Keratinocyte (primary cell): ENCODE measurements around the gene SPTBN1. TPM values are rescaled to one million over a fixed set of nuclear protein-coding genes. Genes with fewer than 3 reads are reported as not detected.

ENCODE experiments used
- DNase-seq: peaks from one replicate; pipeline ENCODE4 v3.0.0-alpha.2; 2011; ENCODE audit warnings: low read depth, missing footprints, low spot score
- FAIRE-seq: peaks from 2 replicates; lab custom pipeline; 2011; peaks lifted over from hg19 to GRCh38; lab: Jason Lieb, UNC
- H2AFZ ChIP-seq: 2 replicates; pipeline ENCODE4 v1.6.0; 2012; ENCODE audit warnings: low read length, control low read depth, inconsistent platforms; ENCODE audit not compliant: control insufficient read depth
- H3K27ac ChIP-seq: 2 replicates; pipeline ENCODE4 v1.5.1; 2011; ENCODE audit warnings: low read length; ENCODE audit not compliant: control insufficient read depth, insufficient read depth
- H3K27me3 ChIP-seq: 3 replicates; pipeline ENCODE4 v1.6.0; 2011; ENCODE audit warnings: low read length; ENCODE audit not compliant: control insufficient read depth, insufficient read depth; ENCODE audit errors: extremely low read depth
- H3K36me3 ChIP-seq, 2 experiments: 2 replicates in 1 of 2; 3 replicates in 1 of 2; pipeline ENCODE4 v1.5.1; 2011; ENCODE audit warnings: low read length in 2 of 2, mild to moderate bottlenecking in 1 of 2; ENCODE audit not compliant: control insufficient read depth in 2 of 2, insufficient read depth in 2 of 2; ENCODE audit errors: extremely low read depth in 1 of 2
- H3K4me1 ChIP-seq: 3 replicates; pipeline ENCODE4 v1.5.1; 2011; ENCODE audit warnings: low read length; ENCODE audit not compliant: control insufficient read depth, insufficient read depth; ENCODE audit errors: extremely low read depth
- H3K4me2 ChIP-seq: 3 replicates; pipeline ENCODE4 v1.6.0; 2011; ENCODE audit warnings: low read depth, low read length; ENCODE audit not compliant: control insufficient read depth, insufficient read depth; ENCODE audit errors: extremely low read depth
- H3K4me3 ChIP-seq, 3 experiments: fragments of 200-600 bp in 1 of 3; sonication (generic) in 1 of 3; 2 replicates in 2 of 3; 3 replicates in 1 of 3; pipeline ENCODE4 v1.5.1; 2011 to 2016; ENCODE audit warnings: low read length in 3 of 3, mild to moderate bottlenecking in 3 of 3, control low read depth in 2 of 3, inconsistent platforms in 1 of 3, low read depth in 1 of 3, mixed read lengths in 1 of 3, mixed run types in 1 of 3, moderate library complexity in 1 of 3; ENCODE audit not compliant: control insufficient read depth in 2 of 3, insufficient read depth in 2 of 3; ENCODE audit errors: extremely low read depth in 1 of 3
- H3K79me2 ChIP-seq: 2 replicates; pipeline ENCODE4 v1.6.0; 2012; ENCODE audit warnings: low read length; ENCODE audit not compliant: control insufficient read depth, insufficient read depth
- H3K9ac ChIP-seq: 3 replicates; pipeline ENCODE4 v1.6.0; 2011; ENCODE audit warnings: low read length; ENCODE audit not compliant: control insufficient read depth, insufficient read depth; ENCODE audit errors: extremely low read depth
- H3K9me1 ChIP-seq: 3 replicates; pipeline ENCODE4 v1.6.0; 2011; ENCODE audit warnings: low read length; ENCODE audit not compliant: control insufficient read depth, insufficient read depth; ENCODE audit errors: extremely low read depth
- H3K9me3 ChIP-seq: 2 replicates; pipeline ENCODE4 v1.5.1; 2012; ENCODE audit warnings: low read depth, low read length; ENCODE audit not compliant: control insufficient read depth
- H4K20me1 ChIP-seq: 3 replicates; pipeline ENCODE4 v1.6.0; 2011; ENCODE audit warnings: low read length; ENCODE audit not compliant: control insufficient read depth, insufficient read depth; ENCODE audit errors: extremely low read depth
- EZH2 ChIP-seq: IDR thresholded peaks from one replicate; pipeline ENCODE4 v1.6.1; 2012; ENCODE audit warnings: inconsistent platforms, mild to moderate bottlenecking, low read length, moderate library complexity
- dilution Hi-C: fragments of 300-500 bp; cut with MboI; formaldehyde crosslinking; loops from one replicate; pipeline ENCODE4 v1.7.0; 2020; ENCODE audit warnings: low sequenced_read_pairs; ENCODE audit not compliant: extremely low pct_ligation_motif_present
- polyA plus RNA-seq, 5 experiments: library from polyadenylated mRNA; depleted of rRNA in 3 of 5; stranded (reverse) in 3 of 5; stranded (forward) in 1 of 5; unstranded in 1 of 5; fragments of >200 nt; gene quantifications; 1 replicate in 1 of 5; 2 replicates in 3 of 5; 3 replicates in 1 of 5; pipeline versions ENCODE4 v1.2.1 to v1.2.3, GENCODE V29; 2011 to 2012; ENCODE audit warnings: missing spikeins in 2 of 5, low read depth in 1 of 5, low replicate concordance in 1 of 5
- TF ChIP-seq, protein P1 (sequence below), 3 experiments: IDR thresholded peaks in 1 of 3; conservative IDR thresholded peaks in 1 of 3; optimal IDR thresholded peaks in 1 of 3; 2 replicates in 2 of 3; 3 replicates in 1 of 3; pipeline versions ENCODE3 to v1.5.1; 2011; ENCODE audit warnings: low read length in 3 of 3, mild to moderate bottlenecking in 3 of 3, moderate library complexity in 2 of 3, control low read depth in 1 of 3, inconsistent platforms in 1 of 3; ENCODE audit not compliant: insufficient read depth in 2 of 3; ENCODE audit errors: extremely low read depth in 1 of 3

SPTBN1 gene
- polyA plus RNA-seq, 1 donor (not counting 4 experiments of a cell fraction or from before 2014, with no cell fraction given) = 40.0 TPM

DNA sequence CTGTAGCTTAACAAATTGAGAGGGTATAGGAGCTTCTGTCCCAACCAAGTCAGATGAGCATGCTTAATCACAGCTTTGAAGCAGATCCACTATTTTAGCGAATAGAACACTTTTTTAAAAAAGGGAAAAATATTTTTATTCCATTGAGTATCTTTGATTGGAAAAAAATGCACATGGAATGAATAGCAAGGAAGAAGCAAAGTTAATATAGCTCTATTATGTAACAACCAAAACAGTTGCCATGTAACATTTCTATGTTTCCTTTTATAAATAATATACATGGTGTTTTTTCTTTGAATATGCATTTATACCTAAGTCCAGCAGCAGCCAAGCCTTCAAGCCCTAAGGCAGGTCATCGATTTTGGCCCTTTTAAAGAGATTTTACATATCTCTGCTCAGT lies 21.4 kb upstream of the SPTBN1 start:
- H3K9ac ChIP-seq = no peak overlapping the region
- no peaks in the 10 kb centered on the region for H3K36me3 ChIP-seq
- H3K79me2 ChIP-seq = no peaks in the 10 kb centered on the region
- DNase-seq = no peak
- no peaks in the 10 kb centered on the region for H3K9me1 ChIP-seq
- no peak overlapping the region for H2AFZ ChIP-seq
- TF ChIP-seq, protein P1, sequence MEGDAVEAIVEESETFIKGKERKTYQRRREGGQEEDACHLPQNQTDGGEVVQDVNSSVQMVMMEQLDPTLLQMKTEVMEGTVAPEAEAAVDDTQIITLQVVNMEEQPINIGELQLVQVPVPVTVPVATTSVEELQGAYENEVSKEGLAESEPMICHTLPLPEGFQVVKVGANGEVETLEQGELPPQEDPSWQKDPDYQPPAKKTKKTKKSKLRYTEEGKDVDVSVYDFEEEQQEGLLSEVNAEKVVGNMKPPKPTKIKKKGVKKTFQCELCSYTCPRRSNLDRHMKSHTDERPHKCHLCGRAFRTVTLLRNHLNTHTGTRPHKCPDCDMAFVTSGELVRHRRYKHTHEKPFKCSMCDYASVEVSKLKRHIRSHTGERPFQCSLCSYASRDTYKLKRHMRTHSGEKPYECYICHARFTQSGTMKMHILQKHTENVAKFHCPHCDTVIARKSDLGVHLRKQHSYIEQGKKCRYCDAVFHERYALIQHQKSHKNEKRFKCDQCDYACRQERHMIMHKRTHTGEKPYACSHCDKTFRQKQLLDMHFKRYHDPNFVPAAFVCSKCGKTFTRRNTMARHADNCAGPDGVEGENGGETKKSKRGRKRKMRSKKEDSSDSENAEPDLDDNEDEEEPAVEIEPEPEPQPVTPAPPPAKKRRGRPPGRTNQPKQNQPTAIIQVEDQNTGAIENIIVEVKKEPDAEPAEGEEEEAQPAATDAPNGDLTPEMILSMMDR (optimal IDR thresholded peaks at IDR 0.05 in 1 of 3, IDR thresholded peaks at IDR 0.05 in 1 of 3, conservative IDR thresholded peaks at IDR 0.05 in 1 of 3; ENCODE audit: extremely low read depth in 1 of 3, insufficient read depth in 2 of 3, low read length in 3 of 3) = no peak
- TF ChIP-seq EZH2 = no peak
- dilution Hi-C loops = no loop called here
- no peak overlapping the region for H3K27ac ChIP-seq
- H3K4me1 ChIP-seq = no peaks in the 10 kb centered on the region
- no peaks in the 10 kb centered on the region for H4K20me1 ChIP-seq
- H3K4me3 ChIP-seq = no peak overlapping the region
- no peak overlapping the region for H3K4me2 ChIP-seq
- H3K27me3 ChIP-seq = no peaks in the 10 kb centered on the region
- no peak for FAIRE-seq
- no peaks in the 10 kb centered on the region for H3K9me3 ChIP-seq

DNA sequence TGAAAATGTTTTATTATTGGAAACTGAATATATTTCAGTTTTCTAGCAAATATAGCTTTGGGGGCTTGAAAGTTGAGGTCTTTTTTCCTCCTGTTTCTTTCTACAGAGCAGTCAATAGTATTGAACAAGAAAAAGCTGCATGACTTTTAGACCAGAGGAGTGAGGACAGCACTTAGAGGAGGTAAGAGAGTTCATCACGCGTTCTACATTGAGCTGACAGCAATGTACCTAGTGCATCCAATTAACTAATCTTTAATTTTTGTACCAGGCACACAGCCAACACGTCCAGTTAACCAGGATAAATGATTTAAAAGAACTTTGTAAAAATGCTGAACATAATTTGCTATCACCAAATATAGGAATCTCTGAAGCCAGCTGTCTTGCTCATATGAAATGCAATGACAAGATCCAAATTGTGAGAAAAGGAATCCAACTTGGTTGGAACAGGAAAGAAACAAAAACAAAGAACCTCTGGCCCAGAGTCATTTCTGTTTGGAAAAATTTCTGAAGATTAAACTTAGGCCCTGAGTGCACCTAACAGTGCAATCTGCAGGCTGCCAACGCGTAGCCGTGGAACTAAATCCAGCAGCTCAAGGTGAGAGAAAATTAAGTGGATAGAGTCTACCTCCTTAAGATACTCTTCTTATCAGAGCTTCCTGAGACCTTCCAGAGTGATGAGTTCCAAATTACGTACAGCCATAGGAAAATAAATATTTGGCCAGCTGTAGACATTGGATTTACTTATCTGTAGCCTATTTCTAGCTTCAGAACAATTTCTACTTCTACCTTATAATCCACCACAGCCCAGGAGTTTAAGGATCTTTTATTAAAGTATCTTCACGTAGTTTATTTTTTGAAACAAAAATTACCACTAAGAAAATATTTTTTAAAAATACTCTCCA lies 20.6 kb upstream of the SPTBN1 start:
- H3K4me3 ChIP-seq = no peak overlapping the region
- TF ChIP-seq, protein P1 (optimal IDR thresholded peaks at IDR 0.05 in 1 of 3, IDR thresholded peaks at IDR 0.05 in 1 of 3, conservative IDR thresholded peaks at IDR 0.05 in 1 of 3; ENCODE audit: extremely low read depth in 1 of 3, insufficient read depth in 2 of 3, low read length in 3 of 3) = no peak
- no peak for TF ChIP-seq EZH2
- no peak for FAIRE-seq
- no peak overlapping the region for H2AFZ ChIP-seq
- no peaks in the 10 kb centered on the region for H3K4me1 ChIP-seq
- no peaks in the 10 kb centered on the region for H3K79me2 ChIP-seq
- H4K20me1 ChIP-seq = no peaks in the 10 kb centered on the region
- no peaks in the 10 kb centered on the region for H3K27me3 ChIP-seq
- H3K9me3 ChIP-seq = no peaks in the 10 kb centered on the region
- H3K27ac ChIP-seq = no peak overlapping the region
- no peaks in the 10 kb centered on the region for H3K9me1 ChIP-seq
- H3K4me2 ChIP-seq = no peak overlapping the region
- dilution Hi-C loops = no loop called here
- H3K36me3 ChIP-seq = no peaks in the 10 kb centered on the region
- DNase-seq = no peak
- H3K9ac ChIP-seq = no peak overlapping the region
